ENCODE data around the gene ITCH. TPM values are rescaled to one million over a fixed set of nuclear protein-coding genes. Genes with fewer than 3 reads are reported as not detected.

The ITCH gene
- total and polyA plus RNA-seq, 2 of the 8 experiments (the other 6 are each of a cell fraction or from before 2014, with no cell fraction given) = 3.9 to 45.2 TPM

DNA sequence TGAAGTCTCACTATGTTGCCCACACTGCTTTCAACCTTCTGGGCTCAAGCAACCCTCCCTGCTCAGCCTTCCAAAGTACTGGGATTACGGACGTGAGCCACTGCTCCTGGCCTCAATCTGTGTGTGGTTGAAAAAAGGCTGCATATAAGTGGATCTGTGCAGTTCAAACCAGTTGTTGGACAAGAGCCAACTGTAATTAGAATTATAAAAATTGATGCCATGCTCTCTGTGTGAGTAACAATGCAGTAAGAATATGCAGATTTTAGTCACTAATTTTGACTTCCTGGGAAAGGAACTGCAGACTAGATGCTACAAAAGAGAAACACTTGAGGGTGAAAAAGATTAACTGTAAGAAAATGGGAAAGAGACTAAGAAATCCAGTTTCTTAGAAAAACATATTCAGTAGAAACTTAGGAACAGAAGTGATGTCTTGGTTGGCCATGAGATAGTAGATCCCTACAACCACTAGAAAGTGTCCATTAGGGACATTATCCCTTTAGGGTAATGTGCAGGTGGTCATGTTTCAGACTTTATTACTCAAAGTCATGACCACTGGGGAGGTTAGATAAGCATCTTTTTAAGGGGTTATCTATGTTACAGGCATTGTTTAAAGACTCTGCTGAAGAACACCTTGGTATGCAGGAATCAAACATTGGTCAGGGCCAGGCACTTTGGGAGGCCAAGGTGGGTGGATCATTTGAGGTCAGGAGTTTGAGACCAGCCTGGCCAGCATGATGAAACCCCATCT, 26.3 kb downstream of the ITCH start:
- Histone ChIP-seq H3K79me1 (ENCODE audit: low read depth, low read length) (no peaks in the 10 kb centered on the region; the same call in none of the 2 replicates), H3K27ac (ENCODE audit: low read depth, low read length) (no peak overlapping the region), H2BK20ac (ENCODE audit: low read length) (no peak overlapping the region), H3K36me3 (ENCODE audit: control insufficient read depth in 2 of 4, insufficient read depth in 4 of 4, low read length in 3 of 4) (peaks cover 0 to 12% (median 3%) of the 10 kb centered on the region in 4 experiments; a peak in 4 of 8 replicates), H3K4me1 (replicated peaks in 1 of 4; ENCODE audit: control insufficient read depth in 3 of 4, insufficient read depth in 4 of 4, low read length in 3 of 4) (no peaks in the 10 kb centered on the region), H3K4me3 (ENCODE audit: extremely low read depth in 1 of 4, insufficient read depth in 2 of 4, low read depth in 3 of 4, low read length in 4 of 4) (no peak overlapping the region), H4K8ac (ENCODE audit: extremely low read depth, insufficient read depth, low read length) (no peak overlapping the region), H3K27me3 (replicated peaks in 1 of 4; ENCODE audit: control insufficient read depth in 3 of 4, extremely low read depth in 1 of 4, insufficient read depth in 3 of 4, low read length in 3 of 4) (no peaks in the 10 kb centered on the region), H3K4me2 (ENCODE audit: insufficient read depth in 1 of 2, low read depth in 2 of 2, low read length in 2 of 2) (no peak overlapping the region), H4K91ac (replicated peaks; ENCODE audit: insufficient read length, low read length) (no peak overlapping the region), H2AK5ac (ENCODE audit: low read depth, low read length) (no peak overlapping the region), H3K23ac (ENCODE audit: insufficient read length) (no peak overlapping the region), H3K9me3 (ENCODE audit: insufficient read depth in 2 of 2, low read depth in 1 of 2, low read length in 1 of 2) (no peaks in the 10 kb centered on the region), H2BK5ac (ENCODE audit: low read depth, low read length) (no peak overlapping the region), H3K4ac (replicated peaks; ENCODE audit: insufficient read length, low read depth, low read length) (no peak overlapping the region), H2BK15ac (ENCODE audit: low read length) (no peak overlapping the region), H3K14ac (ENCODE audit: insufficient read length) (no peak overlapping the region), H3K79me2 (ENCODE audit: control insufficient read depth in 1 of 2, insufficient read depth in 2 of 2, low read length in 2 of 2) (peaks cover under 1 to 69% of the 10 kb centered on the region in 2 experiments; a peak in 3 of 4 replicates), H2BK120ac (replicated peaks; ENCODE audit: low read depth, low read length) (no peak overlapping the region), H4K20me1 (replicated peaks in 1 of 2; ENCODE audit: control insufficient read depth in 1 of 2, insufficient read depth in 2 of 2, low read length in 2 of 2) (peaks cover 2 to 3% of the 10 kb centered on the region in 2 experiments), H3K9ac (replicated peaks in 1 of 4; ENCODE audit: extremely low read depth in 1 of 4, low read depth in 3 of 4, low read length in 3 of 4) (no peak overlapping the region), H3K56ac (replicated peaks; ENCODE audit: insufficient read length, low read depth, low read length) (no peak overlapping the region), H3K18ac (ENCODE audit: extremely low read depth, low read length) (no peak overlapping the region), H2AFZ (ENCODE audit: low read length) (no peak overlapping the region), H4K5ac (ENCODE audit: insufficient read length, low read depth, low read length) (no peak overlapping the region), H2BK12ac (ENCODE audit: low read depth, low read length) (no peak overlapping the region), H3K23me2 (ENCODE audit: low read depth, low read length) (no peaks in the 10 kb centered on the region)
- 85% methylated on average over 2 of the region's 2 CpGs; no CpG with 5 or more reads in 1 of the 2 experiments for WGBS, 2 experiments (ENCODE audit: extremely low coverage in 1 of 2, insufficient coverage in 1 of 2, insufficient read length in 1 of 2, insufficient replicate concordance in 2 of 2, low coverage in 1 of 2, low lambda C conversion rate in 2 of 2, missing lambda C conversion rate in 1 of 2)
- POLR2A ChIA-PET (ENCODE audit: partially characterized antibody) = no interaction called here
- no peak for FAIRE-seq
- TF ChIP-seq TCF12 (IDR thresholded peaks at IDR 0.05; ENCODE audit: low read depth, low read length) (no peak), EZH2 (IDR thresholded peaks at IDR 0.05; ENCODE audit: low read depth, low read length, severe bottlenecking) (no peak), EP300 (IDR thresholded peaks at IDR 0.05; ENCODE audit: borderline replicate concordance in 1 of 2, low read depth in 2 of 2, low read length in 2 of 2) (no peak), HDAC6 (IDR thresholded peaks at IDR 0.05; ENCODE audit: low read depth, low read length) (no peak), ASH2L (IDR thresholded peaks at IDR 0.05; ENCODE audit: low read length) (no peak), CBX5 (IDR thresholded peaks at IDR 0.05; ENCODE audit: low read depth, low read length) (no peak), CHD1 (IDR thresholded peaks at IDR 0.05; ENCODE audit: low read depth, low read length) (no peak), POLR2AphosphoS5 (IDR thresholded peaks at IDR 0.05; ENCODE audit: low read depth, low read length) (no peak), SP1 (IDR thresholded peaks at IDR 0.05; ENCODE audit: low read depth, low read length) (no peak)
- DNase-seq (ENCODE audit: low read depth in 1 of 2, low spot score in 2 of 2) = no peak
- CTCF ChIA-PET (ENCODE audit: partially characterized antibody) = no interaction called here
